Mesenchymal stem cell (in vitro differentiated cells and primary cell): Measurements from ENCODE around the gene DHX34.

ENCODE experiments used
- DNase-seq: peaks from one replicate; pipeline ENCODE4 v3.0.0-alpha.2; 2013
- H2AFZ ChIP-seq: one replicate; pipeline ENCODE4 v1.6.1; 2013; ENCODE audit warnings: low read depth, mild to moderate bottlenecking, control low read depth, inconsistent platforms, low read length, moderate library complexity
- H2AK5ac ChIP-seq: 2 replicates; pipeline ENCODE4 v1.6.1; 2013; ENCODE audit warnings: low read length, moderate library complexity, mild to moderate bottlenecking, inconsistent platforms; ENCODE audit not compliant: severe bottlenecking
- H2BK120ac ChIP-seq: one replicate; pipeline ENCODE4 v1.6.1; 2013; ENCODE audit warnings: low read depth, mild to moderate bottlenecking, inconsistent platforms, low read length, moderate library complexity
- H2BK12ac ChIP-seq, 2 experiments: one replicate each; pipeline ENCODE4 v1.6.1; 2013; ENCODE audit warnings: inconsistent platforms in 2 of 2, low read length in 2 of 2, mild to moderate bottlenecking in 2 of 2, moderate library complexity in 2 of 2, control low read depth in 1 of 2
- H2BK15ac ChIP-seq: one replicate; pipeline ENCODE4 v1.6.1; 2013; ENCODE audit warnings: mild to moderate bottlenecking, low read depth, inconsistent platforms; ENCODE audit not compliant: poor library complexity, severe bottlenecking
- H2BK5ac ChIP-seq: 2 replicates; pipeline ENCODE4 v1.6.1; 2013; ENCODE audit warnings: low read depth, mild to moderate bottlenecking, low read length, control low read depth, inconsistent platforms; ENCODE audit not compliant: poor library complexity, severe bottlenecking
- H3K14ac ChIP-seq, 2 experiments: one replicate each; pipeline ENCODE4 v1.6.1; 2013; ENCODE audit warnings: inconsistent platforms in 2 of 2, low read length in 2 of 2, control low read depth in 1 of 2, mild to moderate bottlenecking in 1 of 2, moderate library complexity in 1 of 2
- H3K18ac ChIP-seq, 2 experiments: one replicate each; pipeline ENCODE4 v1.6.1; 2013; ENCODE audit warnings: inconsistent platforms in 2 of 2, low read length in 2 of 2, control low read depth in 1 of 2, low read depth in 1 of 2, mild to moderate bottlenecking in 1 of 2
- H3K23ac ChIP-seq, 2 experiments: one replicate each; pipeline ENCODE4 v1.6.1; 2013; ENCODE audit warnings: inconsistent platforms in 2 of 2, low read length in 2 of 2, mild to moderate bottlenecking in 2 of 2, moderate library complexity in 2 of 2, control low read depth in 1 of 2
- H3K27ac ChIP-seq: 2 replicates; pipeline ENCODE4 v1.5.1; 2013; ENCODE audit warnings: mild to moderate bottlenecking, moderate library complexity, low read length, control low read depth, inconsistent platforms; ENCODE audit not compliant: poor library complexity, severe bottlenecking
- H3K27me3 ChIP-seq, 2 experiments: 2 replicates each; pipeline versions ENCODE4 v1.6.1 to v1.7.0; 2013; ENCODE audit warnings: low read length in 2 of 2, mild to moderate bottlenecking in 2 of 2, moderate library complexity in 2 of 2, control low read depth in 1 of 2, inconsistent platforms in 1 of 2; ENCODE audit not compliant: control insufficient read depth in 1 of 2, insufficient read depth in 1 of 2
- H3K36me3 ChIP-seq, 2 experiments: 2 replicates each; pipeline versions ENCODE4 v1.6.1 to v1.7.0; 2013; ENCODE audit warnings: low read length in 2 of 2, control low read depth in 1 of 2, inconsistent platforms in 1 of 2, low read depth in 1 of 2, mild to moderate bottlenecking in 1 of 2; ENCODE audit not compliant: insufficient read depth in 2 of 2, control insufficient read depth in 1 of 2
- H3K4ac ChIP-seq, 2 experiments: one replicate each; pipeline ENCODE4 v1.6.1; 2013; ENCODE audit warnings: inconsistent platforms in 2 of 2, low read length in 2 of 2, mild to moderate bottlenecking in 2 of 2, moderate library complexity in 2 of 2, control low read depth in 1 of 2, low read depth in 1 of 2
- H3K4me1 ChIP-seq: 2 replicates; pipeline ENCODE4 v1.6.1; 2013; ENCODE audit warnings: low read depth, low read length, control low read depth; ENCODE audit not compliant: control insufficient read depth, insufficient read depth
- H3K4me2 ChIP-seq: 2 replicates; pipeline ENCODE4 v1.6.1; 2013; ENCODE audit warnings: low read length, mild to moderate bottlenecking, inconsistent platforms; ENCODE audit not compliant: poor library complexity, severe bottlenecking
- H3K4me3 ChIP-seq, 2 experiments: 2 replicates each; pipeline versions ENCODE4 v1.5.1 to v1.7.0; 2013; ENCODE audit warnings: low read length in 2 of 2, mild to moderate bottlenecking in 2 of 2, control low read depth in 1 of 2, low read depth in 1 of 2; ENCODE audit not compliant: insufficient read depth in 1 of 2
- H3K79me1 ChIP-seq: replicated peaks from 2 replicates; pipeline ENCODE4 v1.6.1; 2013; ENCODE audit warnings: mild to moderate bottlenecking, control low read depth, low read length, inconsistent platforms; ENCODE audit not compliant: poor library complexity, severe bottlenecking
- H3K9ac ChIP-seq: 2 replicates; pipeline ENCODE4 v1.7.0; 2013; ENCODE audit warnings: mild to moderate bottlenecking, low read length, moderate library complexity
- H3K9me3 ChIP-seq: 2 replicates; pipeline ENCODE4 v1.7.0; 2013; ENCODE audit warnings: mild to moderate bottlenecking, low read length; ENCODE audit not compliant: control insufficient read depth
- H4K8ac ChIP-seq: one replicate; pipeline ENCODE4 v1.6.1; 2013; ENCODE audit warnings: inconsistent platforms, mild to moderate bottlenecking, low read length, moderate library complexity
- H4K91ac ChIP-seq: one replicate; pipeline ENCODE4 v1.6.1; 2013; ENCODE audit warnings: mild to moderate bottlenecking, low read length, inconsistent platforms
- WGBS: methylation state at CpG from one replicate; pipeline ENCODE4 v1.1.7; 2013; ENCODE audit warnings: mixed read lengths; 5-methylcytosine and 5-hydroxymethylcytosine counted together

DHX34 gene

DNA sequence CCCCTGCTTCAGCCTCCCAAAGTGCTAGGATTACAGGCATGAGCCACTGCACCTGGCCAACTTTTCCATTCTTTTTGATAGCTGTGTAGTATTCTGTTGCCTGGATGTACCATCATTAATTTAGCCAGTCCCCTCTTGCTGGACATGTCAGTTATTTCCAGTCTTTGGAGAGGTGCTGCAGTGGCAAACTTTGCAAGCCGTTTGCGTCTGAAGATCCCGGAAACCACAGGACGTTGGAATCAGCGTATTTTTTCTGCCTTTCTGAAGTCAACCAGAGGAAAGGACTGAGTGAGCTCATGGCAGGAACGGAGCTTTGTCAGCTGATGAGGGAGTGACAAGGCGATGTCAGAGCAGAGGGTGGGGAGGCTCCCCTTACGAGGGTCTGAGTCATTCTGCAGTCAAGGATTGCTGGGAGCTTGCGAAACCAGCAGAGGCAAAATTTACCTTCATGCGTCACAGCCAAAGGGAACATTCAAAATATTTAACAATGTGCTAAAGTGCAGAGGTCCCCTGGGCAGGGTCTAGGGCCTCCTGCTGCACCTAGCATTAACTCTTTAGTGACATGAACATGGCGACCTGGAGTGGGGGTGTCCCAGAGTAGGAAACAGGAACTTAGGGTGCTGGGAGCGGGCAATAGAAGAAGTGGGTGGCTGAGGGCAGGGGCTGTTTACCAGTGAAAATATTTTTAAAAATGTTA is 33.8 kb upstream of the DHX34 start:
- no peak overlapping the region for H2BK12ac ChIP-seq
- H2BK120ac ChIP-seq, result no peak overlapping the region
- H3K27ac ChIP-seq, result no peak overlapping the region
- no peaks in the 10 kb centered on the region for H3K36me3 ChIP-seq
- H3K9me3 ChIP-seq, result no peaks in the 10 kb centered on the region
- H2BK15ac ChIP-seq, result no peak overlapping the region
- WGBS, result 24% methylated on average over 11 of the region's 12 CpGs
- H3K4me3 ChIP-seq, result no peak overlapping the region
- peaks cover 5% of the 10 kb centered on the region for H3K4me1 ChIP-seq
- no peak overlapping the region for H4K91ac ChIP-seq
- H2BK5ac ChIP-seq, result no peak overlapping the region
- peak overlapping the region; percentile 38 for H3K4me2 ChIP-seq
- H3K14ac ChIP-seq, result no peak overlapping the region
- H3K9ac ChIP-seq, result peak overlapping the region; percentile 10
- H4K8ac ChIP-seq, result no peak overlapping the region
- H3K79me1 ChIP-seq, result no peaks in the 10 kb centered on the region
- peaks cover 0 to 10% of the 10 kb centered on the region in 2 experiments for H3K27me3 ChIP-seq
- H3K4ac ChIP-seq, result no peak overlapping the region
- no peak overlapping the region for H3K18ac ChIP-seq
- DNase-seq, result peak; percentile 95
- no peak overlapping the region for H2AK5ac ChIP-seq
- no peak overlapping the region for H2AFZ ChIP-seq
- H3K23ac ChIP-seq, result no peak overlapping the region

DNA sequence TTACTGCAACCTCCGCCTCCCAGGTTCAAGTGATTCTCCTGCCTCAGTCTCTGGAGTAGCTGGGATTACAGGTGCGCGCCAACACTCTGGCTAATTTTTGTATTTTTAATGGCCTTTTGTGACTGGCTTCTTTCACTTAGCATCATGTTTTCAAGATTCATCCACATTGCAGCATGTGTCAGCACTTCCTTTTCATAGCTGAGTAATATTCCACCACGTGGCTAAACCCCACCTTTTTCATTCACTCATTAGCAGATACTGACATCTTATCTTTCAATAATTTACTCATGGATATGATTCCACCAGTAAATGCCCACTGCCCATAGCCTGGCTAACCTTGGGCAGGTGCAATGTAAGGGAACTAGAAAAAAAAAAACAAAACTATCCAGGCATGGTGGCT is 32.6 kb upstream of the DHX34 start:
- Histone ChIP-seq H3K27me3 (peaks cover 0 to 8% of the 10 kb centered on the region in 2 experiments), H3K27ac (no peak overlapping the region), H3K36me3 (no peaks in the 10 kb centered on the region), H3K18ac (no peak overlapping the region), H2BK15ac (no peak overlapping the region), H3K4ac (no peak overlapping the region), H3K4me3 (no peak overlapping the region), H2BK120ac (no peak overlapping the region), H3K9me3 (no peaks in the 10 kb centered on the region), H3K4me2 (no peak overlapping the region), H3K23ac (no peak overlapping the region), H2BK12ac (no peak overlapping the region), H2AK5ac (no peak overlapping the region), H4K91ac (no peak overlapping the region), H3K4me1 (peaks cover 5% of the 10 kb centered on the region), H3K9ac (no peak overlapping the region), H2BK5ac (no peak overlapping the region), H3K79me1 (no peaks in the 10 kb centered on the region), H3K14ac (no peak overlapping the region), H4K8ac (no peak overlapping the region), H2AFZ (no peak overlapping the region)
- no peak for DNase-seq
- WGBS, result 91% methylated on average over 4 of the region's 4 CpGs

DNA sequence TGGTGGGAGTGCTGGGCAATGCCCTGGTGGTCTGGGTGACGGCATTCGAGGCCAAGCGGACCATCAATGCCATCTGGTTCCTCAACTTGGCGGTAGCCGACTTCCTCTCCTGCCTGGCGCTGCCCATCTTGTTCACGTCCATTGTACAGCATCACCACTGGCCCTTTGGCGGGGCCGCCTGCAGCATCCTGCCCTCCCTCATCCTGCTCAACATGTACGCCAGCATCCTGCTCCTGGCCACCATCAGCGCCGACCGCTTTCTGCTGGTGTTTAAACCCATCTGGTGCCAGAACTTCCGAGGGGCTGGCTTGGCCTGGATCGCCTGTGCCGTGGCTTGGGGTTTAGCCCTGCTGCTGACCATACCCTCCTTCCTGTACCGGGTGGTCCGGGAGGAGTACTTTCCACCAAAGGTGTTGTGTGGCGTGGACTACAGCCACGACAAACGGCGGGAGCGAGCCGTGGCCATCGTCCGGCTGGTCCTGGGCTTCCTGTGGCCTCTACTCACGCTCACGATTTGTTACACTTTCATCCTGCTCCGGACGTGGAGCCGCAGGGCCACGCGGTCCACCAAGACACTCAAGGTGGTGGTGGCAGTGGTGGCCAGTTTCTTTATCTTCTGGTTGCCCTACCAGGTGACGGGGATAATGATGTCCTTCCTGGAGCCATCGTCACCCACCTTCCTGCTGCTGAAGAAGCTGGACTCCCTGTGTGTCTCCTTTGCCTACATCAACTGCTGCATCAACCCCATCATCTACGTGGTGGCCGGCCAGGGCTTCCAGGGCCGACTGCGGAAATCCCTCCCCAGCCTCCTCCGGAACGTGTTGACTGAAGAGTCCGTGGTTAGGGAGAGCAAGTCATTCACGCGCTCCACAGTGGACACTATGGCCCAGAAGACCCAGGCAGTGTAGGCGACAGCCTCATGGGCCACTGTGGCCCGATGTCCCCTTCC is 28.9 kb upstream of the DHX34 start:
- Histone ChIP-seq H3K18ac (no peak overlapping the region), H2BK12ac (no peak overlapping the region), H3K14ac (no peak overlapping the region), H3K9ac (no peak overlapping the region), H3K23ac (no peak overlapping the region), H3K4me1 (peaks cover 4% of the 10 kb centered on the region), H2AK5ac (no peak overlapping the region), H3K4me3 (no peak overlapping the region), H3K4ac (no peak overlapping the region), H3K36me3 (no peaks in the 10 kb centered on the region), H3K4me2 (no peak overlapping the region), H4K91ac (peak overlapping the region; percentile 54), H3K27me3 (peaks cover 9 to 24% of the 10 kb centered on the region in 2 experiments), H3K79me1 (no peaks in the 10 kb centered on the region), H2BK120ac (no peak overlapping the region), H2BK15ac (no peak overlapping the region), H4K8ac (peak overlapping the region; percentile 27), H2BK5ac (no peak overlapping the region), H3K9me3 (no peaks in the 10 kb centered on the region), H2AFZ (no peak overlapping the region), H3K27ac (no peak overlapping the region)
- DNase-seq, result no peak
- WGBS, result 94% methylated on average over 46 of the region's 46 CpGs

DNA sequence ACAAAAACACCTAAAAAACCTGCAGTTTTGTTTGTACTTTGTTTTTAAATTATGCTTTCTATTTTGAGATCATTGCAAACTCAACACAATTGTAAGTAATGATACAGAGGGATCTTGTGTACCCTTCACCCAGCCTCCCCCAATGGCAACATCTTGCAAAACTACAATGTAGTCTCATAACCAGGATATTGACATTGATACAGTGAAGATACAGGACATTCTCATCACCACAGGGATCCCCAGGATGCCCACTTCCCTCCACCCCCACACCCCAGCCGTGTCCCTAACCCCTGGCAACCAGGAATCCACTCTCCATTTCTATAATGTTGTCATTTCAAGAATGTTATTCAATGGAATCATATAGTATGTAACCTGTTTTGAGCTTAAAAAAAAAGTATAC is 27.5 kb upstream of the DHX34 start:
- Histone ChIP-seq H2BK5ac (no peak overlapping the region), H3K27me3 (peaks cover 9 to 24% of the 10 kb centered on the region in 2 experiments), H4K91ac (no peak overlapping the region), H3K18ac (no peak overlapping the region), H2BK12ac (no peak overlapping the region), H3K4me3 (no peak overlapping the region), H3K36me3 (no peaks in the 10 kb centered on the region), H3K9me3 (no peaks in the 10 kb centered on the region), H3K14ac (no peak overlapping the region), H3K4ac (no peak overlapping the region), H2BK120ac (no peak overlapping the region), H3K4me2 (no peak overlapping the region), H3K27ac (no peak overlapping the region), H3K9ac (no peak overlapping the region), H3K23ac (no peak overlapping the region), H2AFZ (no peak overlapping the region), H4K8ac (no peak overlapping the region), H2BK15ac (no peak overlapping the region), H3K79me1 (no peaks in the 10 kb centered on the region), H2AK5ac (no peak overlapping the region), H3K4me1 (no peaks in the 10 kb centered on the region)
- DNase-seq, result no peak
- WGBS, result no CpG with 5 or more reads among the region's 1 CpG
